Neuronal stem cell (in vitro differentiated cells): ENCODE results near the gene MICAL2.
A peak's percentile ranks its signal among the peaks of the same experiment; 100 is the strongest.

Experiments
- DNase-seq: peaks from one replicate; pipeline ENCODE4 v3.0.0-alpha.2; 2013; ENCODE audit warnings: low spot score
- H2AFZ ChIP-seq: one replicate; pipeline ENCODE4 v1.6.1; 2013; ENCODE audit warnings: mild to moderate bottlenecking, low read length, inconsistent platforms
- H2AK5ac ChIP-seq: 2 replicates; pipeline ENCODE4 v1.6.1; 2013; ENCODE audit warnings: low read depth, mild to moderate bottlenecking, inconsistent platforms, low read length, moderate library complexity, mixed read lengths
- H2BK120ac ChIP-seq: 2 replicates; pipeline ENCODE4 v1.6.1; 2013; ENCODE audit warnings: low read depth, mild to moderate bottlenecking, inconsistent platforms, low read length, moderate library complexity, mixed read lengths
- H2BK12ac ChIP-seq: one replicate; pipeline ENCODE4 v1.6.1; 2013; ENCODE audit warnings: low read length, inconsistent platforms
- H2BK15ac ChIP-seq: 2 replicates; pipeline ENCODE4 v1.6.1; 2013; ENCODE audit warnings: mild to moderate bottlenecking, low read length, inconsistent platforms, mixed read lengths
- H2BK5ac ChIP-seq: one replicate; pipeline ENCODE4 v1.6.1; 2013; ENCODE audit warnings: inconsistent platforms, mild to moderate bottlenecking, low read length, moderate library complexity
- H3K14ac ChIP-seq: one replicate; pipeline ENCODE4 v1.6.1; 2013; ENCODE audit warnings: low read length, inconsistent platforms
- H3K18ac ChIP-seq: 2 replicates; pipeline ENCODE4 v1.6.1; 2013; ENCODE audit warnings: low read length, inconsistent platforms
- H3K23ac ChIP-seq: 2 replicates; pipeline ENCODE4 v1.6.1; 2013; ENCODE audit warnings: low read depth, mild to moderate bottlenecking, mixed read lengths, low read length, inconsistent platforms; ENCODE audit not compliant: poor library complexity
- H3K27ac ChIP-seq: replicated peaks from 3 replicates; pipeline ENCODE4 v1.5.1; 2013; ENCODE audit warnings: low read length, inconsistent platforms
- H3K27me3 ChIP-seq, 3 experiments: 2 replicates each; pipeline ENCODE4 v1.6.1; 2013; ENCODE audit warnings: low read length in 3 of 3, mild to moderate bottlenecking in 2 of 3, inconsistent platforms in 1 of 3, low read depth in 1 of 3, mixed read lengths in 1 of 3, moderate library complexity in 1 of 3; ENCODE audit not compliant: control insufficient read depth in 3 of 3, insufficient read depth in 3 of 3
- H3K36me3 ChIP-seq, 2 donors: replicated peaks in 1 of 2; 2 replicates each; pipeline ENCODE4 v1.6.1; 2013; ENCODE audit warnings: low read length in 2 of 2; ENCODE audit not compliant: control insufficient read depth in 2 of 2, insufficient read depth in 2 of 2
- H3K4ac ChIP-seq: 2 replicates; pipeline ENCODE4 v1.6.1; 2013; ENCODE audit warnings: inconsistent platforms, mild to moderate bottlenecking, low read length, moderate library complexity
- H3K4me1 ChIP-seq, 2 donors: 1 replicate in 1 of 2; 2 replicates in 1 of 2; pipeline ENCODE4 v1.6.1; 2013; ENCODE audit warnings: low read length in 2 of 2, low read depth in 1 of 2; ENCODE audit not compliant: control insufficient read depth in 2 of 2, insufficient read depth in 1 of 2
- H3K4me2 ChIP-seq: one replicate; pipeline ENCODE4 v1.6.1; 2013; ENCODE audit warnings: mild to moderate bottlenecking, low read length, inconsistent platforms; ENCODE audit not compliant: insufficient read depth, poor library complexity, severe bottlenecking
- H3K4me3 ChIP-seq, 2 donors: 2 replicates each; pipeline ENCODE4 v1.5.1; 2013; ENCODE audit warnings: low read length in 2 of 2, mild to moderate bottlenecking in 2 of 2, inconsistent platforms in 1 of 2, moderate library complexity in 1 of 2
- H3K79me1 ChIP-seq: one replicate; pipeline ENCODE4 v1.6.1; 2013; ENCODE audit warnings: low read depth, mild to moderate bottlenecking, inconsistent platforms, low read length, moderate library complexity
- H3K9ac ChIP-seq: one replicate; pipeline ENCODE4 v1.6.1; 2013; ENCODE audit warnings: mild to moderate bottlenecking, low read depth, low read length, inconsistent platforms; ENCODE audit not compliant: poor library complexity
- H3K9me3 ChIP-seq, 2 donors: replicated peaks in 1 of 2; 2 replicates each; pipeline versions ENCODE3 to v1.6.1; 2013; ENCODE audit warnings: low read length in 2 of 2, mild to moderate bottlenecking in 2 of 2, inconsistent platforms in 1 of 2, low read depth in 1 of 2, mixed read lengths in 1 of 2, moderate library complexity in 1 of 2; ENCODE audit not compliant: control insufficient read depth in 2 of 2, insufficient read depth in 1 of 2
- H4K8ac ChIP-seq: one replicate; pipeline ENCODE4 v1.6.1; 2013; ENCODE audit warnings: low read depth, mild to moderate bottlenecking, inconsistent platforms, low read length, moderate library complexity
- H4K91ac ChIP-seq: one replicate; pipeline ENCODE4 v1.6.1; 2013; ENCODE audit warnings: low read length, low read depth, mild to moderate bottlenecking, inconsistent platforms; ENCODE audit not compliant: poor library complexity
- WGBS, 2 donors: extraction: QIAGEN DNeasy Blood & Tissue Kit; methylation state at CpG; one replicate each; pipeline ENCODE4 v1.1.7; 2013; ENCODE audit warnings: missing lambda C conversion rate in 2 of 2, mixed read lengths in 1 of 2; ENCODE audit not compliant: insufficient read length in 2 of 2, insufficient replicate concordance in 1 of 2; ENCODE audit errors: extremely low coverage in 2 of 2; 5-methylcytosine and 5-hydroxymethylcytosine counted together

The MICAL2 gene

GRCh38 chr11:12291766-12292165, 181.4 kb downstream of the MICAL2 start:
- no CpG with 5 or more reads among the region's 4 CpGs for WGBS, 2 donors
- no peak overlapping the region for H2BK120ac ChIP-seq
- H3K9ac ChIP-seq: no peak overlapping the region
- H3K4me3 ChIP-seq: no peak overlapping the region
- DNase-seq: no peak
- H3K4me2 ChIP-seq: no peak overlapping the region
- H3K79me1 ChIP-seq: no peaks in the 10 kb centered on the region
- no peak overlapping the region for H3K4ac ChIP-seq
- no peak overlapping the region for H2AK5ac ChIP-seq
- H3K36me3 ChIP-seq: no peaks in the 10 kb centered on the region
- no peak overlapping the region for H3K27ac ChIP-seq
- H3K18ac ChIP-seq: no peak overlapping the region
- no peak overlapping the region for H2BK5ac ChIP-seq
- no peaks in the 10 kb centered on the region for H3K9me3 ChIP-seq
- H2BK15ac ChIP-seq: no peak overlapping the region
- no peak overlapping the region for H4K91ac ChIP-seq
- H3K14ac ChIP-seq: no peak overlapping the region
- no peaks in the 10 kb centered on the region for H3K27me3 ChIP-seq
- H2BK12ac ChIP-seq: no peak overlapping the region
- no peak overlapping the region for H2AFZ ChIP-seq
- H3K23ac ChIP-seq: no peak overlapping the region
- peaks cover 0 to 10% of the 10 kb centered on the region in 2 donors for H3K4me1 ChIP-seq
- H4K8ac ChIP-seq: no peak overlapping the region

GRCh38 chr11:12292766-12293165, 182.4 kb downstream of the MICAL2 start:
- no peak overlapping the region for H2BK15ac ChIP-seq
- no peak overlapping the region for H2AFZ ChIP-seq
- no peak overlapping the region for H3K4ac ChIP-seq
- no peak overlapping the region for H4K91ac ChIP-seq
- no peak overlapping the region for H2BK12ac ChIP-seq
- no peak overlapping the region for H2BK5ac ChIP-seq
- no peak overlapping the region for H3K27ac ChIP-seq
- no CpG with 5 or more reads among the region's 1 CpG for WGBS, 2 donors
- no peak overlapping the region for H2AK5ac ChIP-seq
- no peaks in the 10 kb centered on the region for H3K9me3 ChIP-seq
- no peak overlapping the region for H3K14ac ChIP-seq
- no peak for DNase-seq
- no peak overlapping the region for H3K9ac ChIP-seq
- H3K4me3 ChIP-seq: no peak overlapping the region
- H3K23ac ChIP-seq: no peak overlapping the region
- no peaks in the 10 kb centered on the region for H3K27me3 ChIP-seq
- no peaks in the 10 kb centered on the region for H3K79me1 ChIP-seq
- H4K8ac ChIP-seq: no peak overlapping the region
- H2BK120ac ChIP-seq: no peak overlapping the region
- H3K4me1 ChIP-seq: peaks cover 0 to 5% of the 10 kb centered on the region in 2 donors
- no peaks in the 10 kb centered on the region for H3K36me3 ChIP-seq
- H3K4me2 ChIP-seq: no peak overlapping the region
- no peak overlapping the region for H3K18ac ChIP-seq

GRCh38 chr11:12293486-12293885, 183.1 kb downstream of the MICAL2 start:
- peak overlapping the region; percentile 36 for H3K18ac ChIP-seq
- H2AK5ac ChIP-seq: no peak overlapping the region
- H3K79me1 ChIP-seq: no peaks in the 10 kb centered on the region
- H3K27ac ChIP-seq: no peak overlapping the region
- no peak overlapping the region for H2AFZ ChIP-seq
- H3K36me3 ChIP-seq: no peaks in the 10 kb centered on the region
- no peaks in the 10 kb centered on the region for H3K27me3 ChIP-seq
- H3K23ac ChIP-seq: no peak overlapping the region
- H2BK5ac ChIP-seq: no peak overlapping the region
- WGBS, 2 donors: no CpG with 5 or more reads among the region's 6 CpGs
- no peak overlapping the region for H4K91ac ChIP-seq
- H3K9ac ChIP-seq: no peak overlapping the region
- no peak overlapping the region for H3K4me3 ChIP-seq
- no peak overlapping the region for H3K14ac ChIP-seq
- H3K9me3 ChIP-seq: no peaks in the 10 kb centered on the region
- DNase-seq: no peak
- no peak overlapping the region for H3K4me2 ChIP-seq
- no peak overlapping the region for H2BK120ac ChIP-seq
- H2BK12ac ChIP-seq: no peak overlapping the region
- H3K4me1 ChIP-seq: no peaks in the 10 kb centered on the region
- H3K4ac ChIP-seq: no peak overlapping the region
- no peak overlapping the region for H2BK15ac ChIP-seq
- H4K8ac ChIP-seq: no peak overlapping the region

DNA sequence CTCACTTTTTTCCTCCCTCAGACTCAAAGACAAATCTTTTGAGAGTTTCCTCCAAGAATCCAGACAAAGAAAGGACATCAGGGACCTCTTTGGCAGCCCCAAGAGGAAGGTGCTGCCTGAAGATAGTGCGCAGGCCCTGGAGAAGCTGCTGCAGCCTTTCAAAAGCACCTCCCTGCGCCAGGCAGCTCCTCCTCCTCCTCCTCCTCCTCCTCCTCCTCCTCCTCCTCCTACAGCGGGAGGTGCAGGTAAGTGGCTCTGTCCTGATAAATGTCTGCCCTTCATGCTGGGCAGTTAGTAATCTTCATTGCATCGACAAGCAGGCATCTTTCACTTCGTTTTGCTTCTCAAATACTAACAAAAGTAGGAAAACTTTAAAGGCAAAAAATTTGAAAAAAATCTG, 184.2 kb downstream of the MICAL2 start:
- no peak overlapping the region for H3K4me2 ChIP-seq
- H3K79me1 ChIP-seq: no peaks in the 10 kb centered on the region
- H3K18ac ChIP-seq: no peak overlapping the region
- H2AK5ac ChIP-seq: no peak overlapping the region
- no peak overlapping the region for H3K4ac ChIP-seq
- no peak overlapping the region for H2BK5ac ChIP-seq
- no peak overlapping the region for H2AFZ ChIP-seq
- DNase-seq: no peak
- H3K9me3 ChIP-seq: no peaks in the 10 kb centered on the region
- no peak overlapping the region for H3K4me3 ChIP-seq
- no peak overlapping the region for H4K8ac ChIP-seq
- no peaks in the 10 kb centered on the region for H3K36me3 ChIP-seq
- no peak overlapping the region for H2BK15ac ChIP-seq
- H3K23ac ChIP-seq: no peak overlapping the region
- H4K91ac ChIP-seq: no peak overlapping the region
- H3K27me3 ChIP-seq: no peaks in the 10 kb centered on the region
- no peak overlapping the region for H3K9ac ChIP-seq
- H3K27ac ChIP-seq: no peak overlapping the region
- H3K14ac ChIP-seq: no peak overlapping the region
- WGBS, 2 donors: no CpG with 5 or more reads among the region's 5 CpGs
- no peak overlapping the region for H2BK120ac ChIP-seq
- no peaks in the 10 kb centered on the region for H3K4me1 ChIP-seq
- H2BK12ac ChIP-seq: no peak overlapping the region
